Activated T-cell treated with anti-CD3 and anti-CD28 coated beads for 24 hours (primary cell): ENCODE measurements around the gene CRIP1.

Source experiments
- DNase-seq: peaks from one replicate; pipeline ENCODE4 v3.0.0-alpha.2; 2020; ENCODE audit warnings: low read depth

CRIP1 gene

DNA sequence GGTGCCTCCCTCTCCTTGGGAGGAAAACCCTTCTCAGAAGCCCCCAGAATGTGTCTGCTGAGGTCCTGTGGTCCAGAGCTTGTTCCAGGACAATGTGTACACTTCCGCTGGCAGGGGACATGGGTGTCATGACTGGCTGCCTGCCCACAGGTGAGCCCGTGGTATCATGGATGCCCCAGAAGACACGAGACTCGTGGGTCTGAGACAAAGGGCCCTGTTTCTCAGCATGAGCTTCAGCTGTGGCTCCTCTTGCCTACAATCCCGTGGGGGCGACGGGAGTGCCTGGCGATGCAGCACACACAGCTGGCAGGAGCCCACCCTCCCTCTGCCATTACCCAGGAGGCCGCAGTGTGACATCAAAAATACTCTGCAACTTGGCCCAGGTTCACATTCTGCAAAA, 46.7 kb downstream of the CRIP1 start:
- DNase-seq: no peak

DNA sequence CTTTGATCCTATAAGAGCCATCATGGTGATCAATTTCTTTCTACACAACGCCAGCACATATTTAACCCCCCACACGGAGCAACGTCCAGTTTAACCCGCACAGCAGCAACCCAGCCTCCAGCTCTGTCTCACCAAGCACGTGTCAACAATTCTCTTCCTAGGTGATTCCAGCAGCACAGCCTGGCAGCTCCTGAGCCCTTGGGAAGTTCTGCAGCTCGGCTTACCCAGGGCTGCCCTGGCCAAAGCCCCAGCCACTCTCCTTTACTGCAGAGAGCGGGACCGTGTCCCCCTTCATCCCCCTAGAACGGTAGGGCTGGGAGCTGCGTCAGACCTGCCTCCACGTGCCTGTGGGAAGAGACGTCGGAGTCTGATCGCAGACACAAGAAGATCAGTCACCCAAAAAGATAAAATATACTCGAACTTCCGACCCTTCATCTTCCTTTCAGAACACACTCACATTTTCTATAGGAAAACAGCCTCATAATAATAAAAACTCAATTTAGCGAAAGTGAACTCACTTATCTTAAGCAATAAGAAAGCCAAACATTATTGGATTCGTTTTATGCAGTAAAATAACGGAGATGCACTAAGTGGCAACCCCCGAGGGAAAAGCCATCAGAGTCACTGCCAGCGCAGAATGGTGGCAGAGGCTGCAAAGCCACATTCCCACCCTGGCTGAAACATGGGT, 47.3 kb downstream of the CRIP1 start:
- no peak for DNase-seq

DNA sequence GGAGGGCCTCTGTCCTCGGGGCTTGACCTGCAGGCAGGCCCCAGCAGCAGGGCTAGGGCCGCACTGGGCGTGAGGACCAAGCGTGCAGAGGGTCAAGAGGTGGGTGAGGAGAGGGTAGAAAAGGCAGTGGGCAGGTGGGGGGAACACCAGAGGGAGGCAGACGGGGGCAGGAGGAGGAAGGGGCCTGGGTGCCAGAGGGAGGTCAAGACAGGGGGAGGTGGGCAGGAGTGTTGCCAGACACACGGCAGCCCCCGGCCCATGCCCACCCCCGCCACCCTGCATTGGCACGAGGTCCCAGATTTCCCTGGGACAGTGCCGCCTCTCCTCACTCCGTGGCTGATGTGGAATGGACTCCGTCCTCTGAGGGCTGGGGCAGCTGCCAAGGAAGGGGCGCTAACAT, 47.9 kb downstream of the CRIP1 start:
- DNase-seq: no peak

DNA sequence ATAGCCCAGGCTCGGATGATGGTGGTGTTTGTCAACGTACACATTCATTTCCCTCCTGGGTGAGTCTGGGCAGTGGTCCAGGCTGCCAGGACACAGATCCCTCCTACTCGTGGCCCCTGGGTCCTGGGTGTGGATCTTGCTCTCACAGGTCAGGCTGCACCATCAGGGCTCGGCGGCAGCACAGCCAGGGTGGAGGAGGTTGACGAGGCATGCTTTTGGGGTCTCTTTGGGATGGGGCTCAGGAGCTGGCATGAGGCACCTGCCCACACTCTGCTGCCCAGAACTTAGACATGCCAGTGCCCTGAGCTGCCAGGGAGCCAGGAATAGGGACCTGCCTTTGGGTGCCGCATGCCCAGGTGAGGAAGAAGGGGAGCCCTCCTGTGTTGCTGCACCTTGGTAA, 49.4 kb downstream of the CRIP1 start:
- no peak for DNase-seq

DNA sequence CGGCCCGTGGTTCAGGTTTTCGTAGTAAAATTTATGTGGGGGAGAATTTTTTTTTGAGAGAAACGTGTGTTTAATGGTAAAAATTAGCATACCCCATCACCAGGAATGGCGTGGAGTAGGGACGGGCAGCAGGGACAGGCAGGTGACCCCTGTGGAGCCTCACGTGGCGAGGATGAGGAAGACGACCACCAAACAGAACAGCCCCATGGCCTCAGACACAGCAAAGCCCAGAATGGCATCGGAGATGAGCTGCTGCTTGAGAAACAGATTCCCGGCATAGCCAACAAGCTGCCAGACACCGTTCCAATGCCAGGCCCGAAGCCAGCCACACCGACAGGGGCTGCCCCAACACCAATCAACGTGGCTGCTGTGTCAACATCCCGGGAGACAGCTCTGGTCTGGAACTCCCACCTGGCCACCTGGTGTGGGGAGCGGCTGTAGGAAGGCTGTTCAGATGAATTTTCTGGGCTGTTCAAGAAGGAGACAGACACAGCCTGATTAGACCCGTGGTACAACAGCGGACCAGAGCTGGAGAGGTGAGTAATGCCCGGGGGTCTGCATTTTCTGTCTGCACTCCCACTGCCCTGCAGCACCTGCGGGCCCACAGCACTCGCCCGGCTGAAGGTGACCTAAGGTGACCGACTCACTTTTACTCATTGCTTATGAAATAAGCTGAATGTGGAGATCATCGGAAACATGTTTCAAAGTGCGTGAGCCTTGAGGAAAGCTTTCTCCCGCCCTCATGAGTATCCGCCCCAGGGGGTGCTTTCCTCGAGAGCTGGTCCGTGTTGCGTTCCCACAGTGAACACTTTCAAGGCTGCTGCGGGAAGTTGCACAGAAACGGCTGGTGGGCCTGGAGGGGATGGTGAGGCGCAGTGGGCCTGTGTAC, 50.2 kb downstream of the CRIP1 start:
- no peak for DNase-seq

DNA sequence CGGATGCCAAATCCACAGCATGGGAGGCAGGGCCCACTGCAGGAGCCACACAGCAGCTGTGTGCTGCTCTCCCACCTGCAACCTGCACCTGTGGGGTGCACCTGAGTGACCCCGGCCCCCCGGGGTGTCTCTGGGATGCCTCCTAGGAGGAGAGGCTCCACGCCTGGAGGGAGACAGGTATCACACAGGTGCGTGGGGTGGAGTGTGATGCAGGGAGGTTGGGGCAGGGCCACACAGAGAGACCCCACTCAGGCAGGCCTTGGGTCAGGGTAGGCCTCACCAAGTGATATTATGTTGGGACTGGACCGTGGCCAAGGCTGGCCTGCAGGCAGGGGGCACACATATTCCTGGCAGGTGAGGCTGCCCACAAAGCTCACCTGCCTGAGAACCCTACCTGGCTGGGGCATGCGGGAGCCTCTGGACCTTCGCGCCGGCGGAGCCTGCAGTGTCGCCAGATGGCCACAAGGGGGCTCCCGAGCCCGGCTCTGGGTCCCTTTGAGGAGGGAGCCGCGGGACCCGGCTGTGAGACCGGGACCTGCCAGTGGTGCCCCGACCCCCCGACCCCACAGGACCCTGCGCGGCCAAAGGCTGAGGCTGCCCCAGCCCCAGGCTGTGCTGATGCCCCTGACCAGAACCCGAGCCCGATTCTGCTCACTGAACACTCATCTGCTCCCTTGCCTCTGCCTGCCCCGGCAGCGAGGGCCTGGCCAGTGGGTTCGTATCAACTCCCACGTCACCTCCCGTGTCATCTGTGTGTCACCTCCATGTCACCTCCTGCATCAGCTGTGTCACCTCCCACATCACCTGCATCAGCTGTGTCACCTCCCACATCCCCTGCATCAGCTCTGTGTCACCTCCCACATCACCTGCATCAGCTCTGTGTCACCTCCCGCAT, 51.1 kb downstream of the CRIP1 start:
- peak; percentile 56 for DNase-seq
